K562 (cell line): ENCODE results near the gene TUBB4B. TPM values are rescaled to one million over a fixed set of nuclear protein-coding genes. Genes with fewer than 3 reads are reported as not detected.

Source experiments
- ATF7 ChIP-seq: fragments of 450-650 bp; IDR thresholded peaks from 2 replicates; pipeline ENCODE4 v1.7.1; 2014; ENCODE audit warnings: mild to moderate bottlenecking, moderate library complexity
- BRD9 ChIP-seq: fragments of 450-650 bp; IDR thresholded peaks from 2 replicates; pipeline ENCODE4 v1.6.1; 2018; ENCODE audit warnings: low read depth; ENCODE audit not compliant: partially characterized antibody
- C11orf30 ChIP-seq: fragments of 450-650 bp; IDR thresholded peaks from 2 replicates; pipeline ENCODE4 v1.6.1; 2016; ENCODE audit warnings: low read depth, mild to moderate bottlenecking
- CAMTA2 ChIP-seq: fragments of 250-450 bp; sonication (Bioruptor Pico); conservative IDR thresholded peaks from 2 replicates; pipeline ENCODE4 v1.5.1; 2022
- CBFA2T3 ChIP-seq: fragments of 450-650 bp; IDR thresholded peaks from 2 replicates; pipeline ENCODE4 v1.6.1; 2017
- FOXK1 ChIP-seq: sonication (generic); formaldehyde crosslinking; IDR thresholded peaks from 2 replicates; pipeline ENCODE4 v1.8.0; 2022; ENCODE audit warnings: missing genetic modification reagents, mild to moderate bottlenecking, borderline replicate concordance
- FOXK2 ChIP-seq, 2 experiments: fragments of 450-650 bp; IDR thresholded peaks in 1 of 2; conservative IDR thresholded peaks in 1 of 2; 2 replicates each; pipeline ENCODE4 v1.6.1; 2016; ENCODE audit warnings: low read depth in 2 of 2, mild to moderate bottlenecking in 1 of 2
- GTF2A2 ChIP-seq: IDR thresholded peaks from 2 replicates; pipeline ENCODE4 v1.6.1; 2016; ENCODE audit warnings: mild to moderate bottlenecking, missing genetic modification characterization, missing compliant biosample characterization
- MTA3 ChIP-seq: fragments of 450-650 bp; formaldehyde crosslinking; IDR thresholded peaks from 2 replicates; pipeline ENCODE4 v1.6.1; 2017; ENCODE audit warnings: mild to moderate bottlenecking, borderline replicate concordance
- NFE2 ChIP-seq: IDR thresholded peaks from 2 replicates; pipeline ENCODE4 v1.6.1; 2014; ENCODE audit warnings: antibody characterized with exemption, low read depth
- PHB2 ChIP-seq: fragments of 450-650 bp; IDR thresholded peaks from 2 replicates; pipeline ENCODE4 v1.6.1; 2017; ENCODE audit warnings: low read depth
- TEAD4 ChIP-seq, 2 experiments: sonication (generic) in 1 of 2; formaldehyde crosslinking in 1 of 2; IDR thresholded peaks; 2 replicates each; pipeline versions ENCODE4 v1.6.1 to v1.8.0; 2012 to 2022; ENCODE audit warnings: borderline replicate concordance in 1 of 2, inconsistent platforms in 1 of 2, low read length in 1 of 2, mild to moderate bottlenecking in 1 of 2, missing genetic modification reagents in 1 of 2
- U2AF2 ChIP-seq: fragments of 200-400 bp; formaldehyde crosslinking; optimal IDR thresholded peaks from 2 replicates; pipeline ENCODE3; 2017; ENCODE audit warnings: low read depth, mild to moderate bottlenecking, low read length
- ZNF175 ChIP-seq: fragments of 200-800 bp; sonication (Bioruptor generic); IDR thresholded peaks from 2 replicates; pipeline ENCODE4 v1.6.1; 2016; ENCODE audit warnings: low read depth, mild to moderate bottlenecking, missing genetic modification characterization, missing compliant biosample characterization
- polyA plus RNA-seq, 8 experiments: library from polyadenylated mRNA; depleted of rRNA in 4 of 8; stranded (reverse) in 5 of 8; unstranded in 3 of 8; fragments of >200 nt; fragmentation: Nextera tagmentation in 2 of 8; fragmentation: Illumina TruSeq in 1 of 8; extraction: Ambion mirVana in 2 of 8; extraction: Trizol in 1 of 8; gene quantifications; 2 replicates each; pipeline versions ENCODE4 v1.2.1 to v1.2.3, GENCODE V29; 2011 to 2014; ENCODE audit warnings: inconsistent platforms in 1 of 8, missing spikeins in 1 of 8
- total RNA-seq, 7 experiments: library from RNA; depleted of rRNA in 6 of 7; stranded (reverse); fragments of >200 nt in 6 of 7; fragmentation: Illumina TruSeq in 2 of 7; extraction: Trizol in 2 of 7; gene quantifications; 2 replicates each; pipeline versions ENCODE4 v1.2.1 to v1.2.3, GENCODE V29; 2011 to 2021; ENCODE audit warnings: low replicate concordance in 1 of 7
- TF ChIP-seq, protein P1 (sequence below), 2 experiments: fragments of 450-650 bp; IDR thresholded peaks; 2 replicates each; pipeline ENCODE4 v1.6.1; 2016; ENCODE audit warnings: mild to moderate bottlenecking in 2 of 2, borderline replicate concordance in 1 of 2, low read depth in 1 of 2, moderate library complexity in 1 of 2
- TF ChIP-seq, protein P2 (sequence below): fragments of 450-650 bp; formaldehyde crosslinking; conservative IDR thresholded peaks from 2 replicates; pipeline ENCODE4 v1.4.0; 2022; ENCODE audit warnings: mild to moderate bottlenecking, missing genetic modification characterization
- TF ChIP-seq, protein P3 (sequence below): fragments of 450-650 bp; formaldehyde crosslinking; IDR thresholded peaks from 2 replicates; pipeline ENCODE4 v1.4.0; 2022; ENCODE audit warnings: missing genetic modification characterization

The TUBB4B gene
- total and polyA plus RNA-seq, 9 of the 15 experiments (the other 6 are each of a cell fraction or from before 2014, with no cell fraction given): 24.1 to 443 (median 268) TPM

- peak; percentile 69 for TF ChIP-seq BRD9
- no peak for TF ChIP-seq TEAD4 (IDR thresholded peaks at IDR 0.05; ENCODE audit: low read length)
- TF ChIP-seq TEAD4 (CRISPR knock-in tag; IDR thresholded peaks at IDR 0.05; ENCODE audit: borderline replicate concordance): no peak
- TF ChIP-seq, protein P1, sequence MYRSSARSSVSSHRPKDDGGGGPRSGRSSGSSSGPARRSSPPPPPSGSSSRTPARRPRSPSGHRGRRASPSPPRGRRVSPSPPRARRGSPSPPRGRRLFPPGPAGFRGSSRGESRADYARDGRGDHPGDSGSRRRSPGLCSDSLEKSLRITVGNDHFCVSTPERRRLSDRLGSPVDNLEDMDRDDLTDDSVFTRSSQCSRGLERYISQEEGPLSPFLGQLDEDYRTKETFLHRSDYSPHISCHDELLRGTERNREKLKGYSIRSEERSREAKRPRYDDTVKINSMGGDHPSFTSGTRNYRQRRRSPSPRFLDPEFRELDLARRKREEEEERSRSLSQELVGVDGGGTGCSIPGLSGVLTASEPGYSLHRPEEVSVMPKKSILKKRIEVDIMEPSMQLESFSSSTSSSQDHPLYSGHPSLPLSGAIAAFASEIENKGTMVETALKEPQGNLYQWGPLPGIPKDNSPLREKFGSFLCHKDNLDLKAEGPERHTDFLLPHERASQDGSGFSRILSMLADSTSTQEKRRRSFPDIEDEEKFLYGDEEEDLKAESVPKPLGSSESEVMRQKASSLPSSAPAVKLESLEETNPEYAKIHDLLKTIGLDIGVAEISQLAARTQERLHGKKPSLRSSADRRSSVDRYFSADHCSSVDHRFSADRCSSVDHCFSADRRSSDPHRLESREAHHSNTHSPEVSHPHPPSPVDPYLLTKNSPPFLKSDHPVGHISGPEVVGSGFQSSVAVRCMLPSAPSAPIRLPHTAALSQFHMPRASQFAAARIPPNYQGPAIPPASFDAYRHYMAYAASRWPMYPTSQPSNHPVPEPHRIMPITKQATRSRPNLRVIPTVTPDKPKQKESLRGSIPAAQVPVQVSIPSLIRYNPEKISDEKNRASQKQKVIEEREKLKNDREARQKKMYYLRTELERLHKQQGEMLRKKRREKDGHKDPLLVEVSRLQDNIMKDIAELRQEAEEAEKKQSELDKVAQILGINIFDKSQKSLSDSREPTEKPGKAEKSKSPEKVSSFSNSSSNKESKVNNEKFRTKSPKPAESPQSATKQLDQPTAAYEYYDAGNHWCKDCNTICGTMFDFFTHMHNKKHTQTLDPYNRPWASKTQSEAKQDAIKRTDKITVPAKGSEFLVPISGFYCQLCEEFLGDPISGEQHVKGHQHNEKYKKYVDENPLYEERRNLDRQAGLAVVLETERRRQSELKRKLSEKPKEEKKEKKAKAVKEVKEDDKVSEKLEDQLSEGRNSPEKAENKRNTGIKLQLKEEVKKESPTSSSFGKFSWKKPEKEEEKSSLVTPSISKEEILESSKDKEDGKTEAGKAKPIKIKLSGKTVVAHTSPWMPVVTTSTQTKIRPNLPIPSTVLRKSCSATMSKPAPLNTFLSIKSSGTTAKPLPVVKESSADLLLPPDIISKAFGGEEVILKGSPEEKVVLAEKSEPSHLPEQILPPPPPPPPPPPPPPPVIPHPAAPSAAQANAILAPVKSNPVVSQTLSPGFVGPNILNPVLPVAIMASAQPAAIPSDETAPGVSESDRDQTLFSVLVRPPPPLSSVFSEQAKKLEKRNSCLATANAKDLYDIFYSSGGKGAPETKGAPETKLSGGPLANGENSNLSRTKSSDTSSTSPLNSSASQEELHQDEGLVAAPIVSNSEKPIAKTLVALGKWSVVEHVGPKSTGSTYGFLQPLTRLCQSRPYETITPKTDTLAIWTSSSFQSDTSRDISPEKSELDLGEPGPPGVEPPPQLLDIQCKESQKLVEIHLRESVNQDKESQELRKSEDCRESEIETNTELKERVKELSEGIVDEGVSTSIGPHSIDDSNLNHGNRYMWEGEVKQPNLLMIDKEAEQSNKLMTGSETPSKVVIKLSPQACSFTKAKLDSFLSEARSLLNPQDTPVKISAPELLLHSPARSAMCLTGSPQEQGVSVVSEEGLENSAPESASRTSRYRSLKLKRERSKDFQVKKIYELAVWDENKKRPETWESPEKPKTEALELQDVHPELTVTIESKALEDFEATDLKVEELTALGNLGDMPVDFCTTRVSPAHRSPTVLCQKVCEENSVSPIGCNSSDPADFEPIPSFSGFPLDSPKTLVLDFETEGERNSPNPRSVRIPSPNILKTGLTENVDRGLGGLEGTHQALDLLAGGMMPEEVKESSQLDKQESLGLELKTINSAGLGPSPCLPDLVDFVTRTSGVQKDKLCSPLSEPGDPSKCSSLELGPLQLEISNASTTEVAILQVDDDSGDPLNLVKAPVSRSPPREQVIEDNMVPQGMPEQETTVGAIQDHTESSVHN (IDR thresholded peaks at IDR 0.05; ENCODE audit: borderline replicate concordance in 1 of 2, low read depth in 1 of 2): peak in 1 of 2 experiments; percentile 43; a peak in 1 of 4 replicates
- peak; percentile 97 for TF ChIP-seq NFE2
- no peak for TF ChIP-seq GTF2A2 (tag)
- TF ChIP-seq, protein P2, sequence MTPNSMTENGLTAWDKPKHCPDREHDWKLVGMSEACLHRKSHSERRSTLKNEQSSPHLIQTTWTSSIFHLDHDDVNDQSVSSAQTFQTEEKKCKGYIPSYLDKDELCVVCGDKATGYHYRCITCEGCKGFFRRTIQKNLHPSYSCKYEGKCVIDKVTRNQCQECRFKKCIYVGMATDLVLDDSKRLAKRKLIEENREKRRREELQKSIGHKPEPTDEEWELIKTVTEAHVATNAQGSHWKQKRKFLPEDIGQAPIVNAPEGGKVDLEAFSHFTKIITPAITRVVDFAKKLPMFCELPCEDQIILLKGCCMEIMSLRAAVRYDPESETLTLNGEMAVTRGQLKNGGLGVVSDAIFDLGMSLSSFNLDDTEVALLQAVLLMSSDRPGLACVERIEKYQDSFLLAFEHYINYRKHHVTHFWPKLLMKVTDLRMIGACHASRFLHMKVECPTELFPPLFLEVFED (CRISPR knock-in tag): peak; percentile 95
- TF ChIP-seq FOXK2 (conservative IDR thresholded peaks at IDR 0.05 in 1 of 2, IDR thresholded peaks at IDR 0.05 in 1 of 2; ENCODE audit: low read depth in 2 of 2): peak; percentile 58 to 59; a peak in 2 of 4 replicates
- no peak for TF ChIP-seq CAMTA2 (CRISPR knock-in tag)
- peak; percentile 56; the same call in 1 of the 2 replicates for TF ChIP-seq PHB2
- no peak for TF ChIP-seq U2AF2
- TF ChIP-seq ZNF175: no peak
- TF ChIP-seq FOXK1: no peak
- no peak for TF ChIP-seq ATF7
- TF ChIP-seq MTA3: peak; percentile 50; the same call in 1 of the 2 replicates
- TF ChIP-seq, protein P3, sequence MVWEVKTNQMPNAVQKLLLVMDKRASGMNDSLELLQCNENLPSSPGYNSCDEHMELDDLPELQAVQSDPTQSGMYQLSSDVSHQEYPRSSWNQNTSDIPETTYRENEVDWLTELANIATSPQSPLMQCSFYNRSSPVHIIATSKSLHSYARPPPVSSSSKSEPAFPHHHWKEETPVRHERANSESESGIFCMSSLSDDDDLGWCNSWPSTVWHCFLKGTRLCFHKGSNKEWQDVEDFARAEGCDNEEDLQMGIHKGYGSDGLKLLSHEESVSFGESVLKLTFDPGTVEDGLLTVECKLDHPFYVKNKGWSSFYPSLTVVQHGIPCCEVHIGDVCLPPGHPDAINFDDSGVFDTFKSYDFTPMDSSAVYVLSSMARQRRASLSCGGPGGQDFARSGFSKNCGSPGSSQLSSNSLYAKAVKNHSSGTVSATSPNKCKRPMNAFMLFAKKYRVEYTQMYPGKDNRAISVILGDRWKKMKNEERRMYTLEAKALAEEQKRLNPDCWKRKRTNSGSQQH (CRISPR knock-in tag): peak; percentile 90; the same call in 1 of the 2 replicates
- peak; percentile 75 for TF ChIP-seq CBFA2T3
- TF ChIP-seq C11orf30: peak; percentile 97
Observed at GRCh38 chr9:137268538-137269201, 27.6 kb downstream of the TUBB4B start (continued).
